GM23338 (cell line): ENCODE measurements around the gene DUOX1.

Experiments used
- CREB1 ChIP-seq: fragments of 250-450 bp; sonication (Bioruptor Pico); IDR thresholded peaks from 2 replicates; pipeline ENCODE4 v1.5.0; 2020; ENCODE audit warnings: low read depth, mild to moderate bottlenecking, moderate library complexity
- CTCF ChIP-seq, 2 experiments: fragments of 200-600 bp in 1 of 2; sonication (generic) in 1 of 2; conservative IDR thresholded peaks; 2 replicates each; pipeline versions ENCODE4 v1.5.1 to v1.6.1; 2016 to 2017; ENCODE audit warnings: antibody characterized with exemption in 2 of 2, low read depth in 2 of 2, mild to moderate bottlenecking in 2 of 2, moderate library complexity in 1 of 2
- EZH2 ChIP-seq: fragments of 200-600 bp; sonication (generic); IDR thresholded peaks from one replicate; pipeline ENCODE4 v1.8.0; 2017; ENCODE audit warnings: antibody characterized with exemption, mild to moderate bottlenecking, low read depth; ENCODE audit not compliant: unreplicated experiment
- EZH2phosphoT487 ChIP-seq: fragments of 200-600 bp; sonication (generic); IDR thresholded peaks from one replicate; pipeline ENCODE4 v1.8.1; 2018; ENCODE audit warnings: antibody characterized with exemption; ENCODE audit not compliant: unreplicated experiment
- JUNB ChIP-seq: IDR thresholded peaks from one replicate; pipeline ENCODE4 v1.6.1; 2016; ENCODE audit warnings: antibody characterized with exemption; ENCODE audit not compliant: unreplicated experiment
- NANOG ChIP-seq: IDR thresholded peaks from 2 replicates; pipeline ENCODE4 v1.6.1; 2016; ENCODE audit warnings: antibody characterized with exemption, borderline replicate concordance
- POLR2AphosphoS5 ChIP-seq: IDR thresholded peaks from 2 replicates; pipeline ENCODE4 v1.6.1; 2016; ENCODE audit warnings: antibody characterized with exemption, low read depth
- REST ChIP-seq: IDR thresholded peaks from one replicate; pipeline ENCODE4 v1.6.1; 2018; ENCODE audit warnings: antibody characterized with exemption; ENCODE audit not compliant: unreplicated experiment
- STAT1 ChIP-seq: IDR thresholded peaks from one replicate; pipeline ENCODE4 v1.6.1; 2016; ENCODE audit warnings: antibody characterized with exemption; ENCODE audit not compliant: unreplicated experiment
- ZNF331 ChIP-seq: fragments of 250-450 bp; sonication (Bioruptor Pico); IDR thresholded peaks from 2 replicates; pipeline ENCODE4 v1.5.0; 2020; ENCODE audit warnings: low read depth, mild to moderate bottlenecking, moderate library complexity
- ZNF462 ChIP-seq: fragments of 250-450 bp; sonication (Bioruptor Pico); IDR thresholded peaks from 2 replicates; pipeline ENCODE4 v1.5.0; 2020; ENCODE audit warnings: mild to moderate bottlenecking, moderate library complexity
- TF ChIP-seq, protein P1 (sequence below): IDR thresholded peaks from 2 replicates; pipeline ENCODE4 v1.6.1; 2016; ENCODE audit warnings: antibody characterized with exemption

- TF ChIP-seq STAT1 (no peak), CTCF (conservative IDR thresholded peaks at IDR 0.05; ENCODE audit: low read depth in 2 of 2) (no peak), POLR2AphosphoS5 (no peak), NANOG (no peak), EZH2 (peak; percentile 63), REST (no peak), CREB1 (CRISPR knock-in tag) (no peak), EZH2phosphoT487 (peak; percentile 69), JUNB (no peak), ZNF462 (CRISPR knock-in tag) (no peak), ZNF331 (CRISPR knock-in tag) (no peak)
- TF ChIP-seq, protein P1, sequence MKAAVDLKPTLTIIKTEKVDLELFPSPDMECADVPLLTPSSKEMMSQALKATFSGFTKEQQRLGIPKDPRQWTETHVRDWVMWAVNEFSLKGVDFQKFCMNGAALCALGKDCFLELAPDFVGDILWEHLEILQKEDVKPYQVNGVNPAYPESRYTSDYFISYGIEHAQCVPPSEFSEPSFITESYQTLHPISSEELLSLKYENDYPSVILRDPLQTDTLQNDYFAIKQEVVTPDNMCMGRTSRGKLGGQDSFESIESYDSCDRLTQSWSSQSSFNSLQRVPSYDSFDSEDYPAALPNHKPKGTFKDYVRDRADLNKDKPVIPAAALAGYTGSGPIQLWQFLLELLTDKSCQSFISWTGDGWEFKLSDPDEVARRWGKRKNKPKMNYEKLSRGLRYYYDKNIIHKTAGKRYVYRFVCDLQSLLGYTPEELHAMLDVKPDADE, result no peak
These were observed 689 bp upstream of the DUOX1 start for GRCh38 chr15:45128971-45129639.
